WTC11 (cell line): ENCODE data around the gene SERPINB1.

ENCODE experiments used
- CREM ChIP-seq: sonication (generic); formaldehyde crosslinking; IDR thresholded peaks from 2 replicates; pipeline ENCODE4 v1.8.1; 2022; ENCODE audit warnings: mild to moderate bottlenecking, missing genetic modification reagents, moderate library complexity
- TEAD4 ChIP-seq: sonication (generic); formaldehyde crosslinking; IDR thresholded peaks from 2 replicates; pipeline ENCODE4 v1.8.0; 2022; ENCODE audit warnings: mild to moderate bottlenecking, missing genetic modification reagents
- TF ChIP-seq, protein P1 (sequence below): fragments of 200-600 bp; IDR thresholded peaks from 2 replicates; pipeline ENCODE4 v1.8.0; 2022; ENCODE audit warnings: antibody characterized with exemption
- TF ChIP-seq, protein P2 (sequence below): sonication (generic); formaldehyde crosslinking; conservative IDR thresholded peaks from 2 replicates; pipeline ENCODE4 v1.8.1; 2023; ENCODE audit warnings: mild to moderate bottlenecking, low read depth, missing genetic modification reagents, moderate library complexity
- TF ChIP-seq, protein P3 (sequence below): sonication (generic); formaldehyde crosslinking; IDR thresholded peaks from 2 replicates; pipeline ENCODE4 v1.8.1; 2023; ENCODE audit warnings: mild to moderate bottlenecking, moderate library complexity, missing genetic modification reagents
- TF ChIP-seq, protein P4 (sequence below): sonication (generic); formaldehyde crosslinking; conservative IDR thresholded peaks from 2 replicates; pipeline ENCODE4 v1.8.1; 2022; ENCODE audit warnings: mild to moderate bottlenecking, missing genetic modification reagents
- TF ChIP-seq, protein P5 (sequence below): sonication (generic); formaldehyde crosslinking; IDR thresholded peaks from 2 replicates; pipeline ENCODE4 v1.8.1; 2022; ENCODE audit warnings: low read depth, missing genetic modification reagents, borderline replicate concordance

DNA sequence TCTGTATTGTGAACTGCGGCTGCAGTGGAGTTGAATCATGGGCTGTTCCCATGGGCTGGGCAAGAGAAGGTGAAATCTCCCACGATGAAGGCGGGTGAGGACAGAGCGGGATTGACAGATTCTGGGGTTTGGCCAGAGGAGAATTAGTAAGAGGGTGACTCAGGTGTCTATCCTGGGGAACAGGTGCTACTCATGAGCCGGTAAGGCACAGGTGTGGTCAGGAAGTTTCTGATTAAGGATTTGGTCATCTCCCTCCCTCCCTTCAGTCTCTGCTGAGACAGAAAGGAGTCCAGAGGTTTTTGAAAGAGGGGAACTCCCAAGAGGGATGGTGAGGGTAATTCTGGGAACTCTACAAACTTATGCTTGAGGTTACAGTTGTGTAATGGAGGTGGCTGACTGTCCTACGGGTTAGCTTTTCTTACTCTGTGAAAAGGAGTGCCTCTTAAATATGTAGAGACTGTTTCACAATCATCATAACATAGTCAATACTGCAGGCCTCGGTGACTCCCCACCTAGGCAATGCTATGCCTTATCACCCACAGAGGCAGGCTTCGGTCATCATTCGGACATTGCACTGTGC, 31.5 kb downstream of the SERPINB1 start:
- TF ChIP-seq, protein P1, sequence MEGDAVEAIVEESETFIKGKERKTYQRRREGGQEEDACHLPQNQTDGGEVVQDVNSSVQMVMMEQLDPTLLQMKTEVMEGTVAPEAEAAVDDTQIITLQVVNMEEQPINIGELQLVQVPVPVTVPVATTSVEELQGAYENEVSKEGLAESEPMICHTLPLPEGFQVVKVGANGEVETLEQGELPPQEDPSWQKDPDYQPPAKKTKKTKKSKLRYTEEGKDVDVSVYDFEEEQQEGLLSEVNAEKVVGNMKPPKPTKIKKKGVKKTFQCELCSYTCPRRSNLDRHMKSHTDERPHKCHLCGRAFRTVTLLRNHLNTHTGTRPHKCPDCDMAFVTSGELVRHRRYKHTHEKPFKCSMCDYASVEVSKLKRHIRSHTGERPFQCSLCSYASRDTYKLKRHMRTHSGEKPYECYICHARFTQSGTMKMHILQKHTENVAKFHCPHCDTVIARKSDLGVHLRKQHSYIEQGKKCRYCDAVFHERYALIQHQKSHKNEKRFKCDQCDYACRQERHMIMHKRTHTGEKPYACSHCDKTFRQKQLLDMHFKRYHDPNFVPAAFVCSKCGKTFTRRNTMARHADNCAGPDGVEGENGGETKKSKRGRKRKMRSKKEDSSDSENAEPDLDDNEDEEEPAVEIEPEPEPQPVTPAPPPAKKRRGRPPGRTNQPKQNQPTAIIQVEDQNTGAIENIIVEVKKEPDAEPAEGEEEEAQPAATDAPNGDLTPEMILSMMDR = no peak
- TF ChIP-seq, protein P2, sequence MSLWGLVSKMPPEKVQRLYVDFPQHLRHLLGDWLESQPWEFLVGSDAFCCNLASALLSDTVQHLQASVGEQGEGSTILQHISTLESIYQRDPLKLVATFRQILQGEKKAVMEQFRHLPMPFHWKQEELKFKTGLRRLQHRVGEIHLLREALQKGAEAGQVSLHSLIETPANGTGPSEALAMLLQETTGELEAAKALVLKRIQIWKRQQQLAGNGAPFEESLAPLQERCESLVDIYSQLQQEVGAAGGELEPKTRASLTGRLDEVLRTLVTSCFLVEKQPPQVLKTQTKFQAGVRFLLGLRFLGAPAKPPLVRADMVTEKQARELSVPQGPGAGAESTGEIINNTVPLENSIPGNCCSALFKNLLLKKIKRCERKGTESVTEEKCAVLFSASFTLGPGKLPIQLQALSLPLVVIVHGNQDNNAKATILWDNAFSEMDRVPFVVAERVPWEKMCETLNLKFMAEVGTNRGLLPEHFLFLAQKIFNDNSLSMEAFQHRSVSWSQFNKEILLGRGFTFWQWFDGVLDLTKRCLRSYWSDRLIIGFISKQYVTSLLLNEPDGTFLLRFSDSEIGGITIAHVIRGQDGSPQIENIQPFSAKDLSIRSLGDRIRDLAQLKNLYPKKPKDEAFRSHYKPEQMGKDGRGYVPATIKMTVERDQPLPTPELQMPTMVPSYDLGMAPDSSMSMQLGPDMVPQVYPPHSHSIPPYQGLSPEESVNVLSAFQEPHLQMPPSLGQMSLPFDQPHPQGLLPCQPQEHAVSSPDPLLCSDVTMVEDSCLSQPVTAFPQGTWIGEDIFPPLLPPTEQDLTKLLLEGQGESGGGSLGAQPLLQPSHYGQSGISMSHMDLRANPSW (CRISPR knock-in tag) = no peak
- TF ChIP-seq CREM (CRISPR knock-in tag) (no peak), TEAD4 (no peak)
- TF ChIP-seq, protein P3, sequence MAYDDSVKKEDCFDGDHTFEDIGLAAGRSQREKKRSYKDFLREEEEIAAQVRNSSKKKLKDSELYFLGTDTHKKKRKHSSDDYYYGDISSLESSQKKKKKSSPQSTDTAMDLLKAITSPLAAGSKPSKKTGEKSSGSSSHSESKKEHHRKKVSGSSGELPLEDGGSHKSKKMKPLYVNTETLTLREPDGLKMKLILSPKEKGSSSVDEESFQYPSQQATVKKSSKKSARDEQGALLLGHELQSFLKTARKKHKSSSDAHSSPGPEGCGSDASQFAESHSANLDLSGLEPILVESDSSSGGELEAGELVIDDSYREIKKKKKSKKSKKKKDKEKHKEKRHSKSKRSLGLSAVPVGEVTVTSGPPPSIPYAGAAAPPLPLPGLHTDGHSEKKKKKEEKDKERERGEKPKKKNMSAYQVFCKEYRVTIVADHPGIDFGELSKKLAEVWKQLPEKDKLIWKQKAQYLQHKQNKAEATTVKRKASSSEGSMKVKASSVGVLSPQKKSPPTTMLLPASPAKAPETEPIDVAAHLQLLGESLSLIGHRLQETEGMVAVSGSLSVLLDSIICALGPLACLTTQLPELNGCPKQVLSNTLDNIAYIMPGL (CRISPR knock-in tag) = no peak
- TF ChIP-seq, protein P4, sequence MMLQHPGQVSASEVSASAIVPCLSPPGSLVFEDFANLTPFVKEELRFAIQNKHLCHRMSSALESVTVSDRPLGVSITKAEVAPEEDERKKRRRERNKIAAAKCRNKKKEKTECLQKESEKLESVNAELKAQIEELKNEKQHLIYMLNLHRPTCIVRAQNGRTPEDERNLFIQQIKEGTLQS (CRISPR knock-in tag) = no peak
- TF ChIP-seq, protein P5, sequence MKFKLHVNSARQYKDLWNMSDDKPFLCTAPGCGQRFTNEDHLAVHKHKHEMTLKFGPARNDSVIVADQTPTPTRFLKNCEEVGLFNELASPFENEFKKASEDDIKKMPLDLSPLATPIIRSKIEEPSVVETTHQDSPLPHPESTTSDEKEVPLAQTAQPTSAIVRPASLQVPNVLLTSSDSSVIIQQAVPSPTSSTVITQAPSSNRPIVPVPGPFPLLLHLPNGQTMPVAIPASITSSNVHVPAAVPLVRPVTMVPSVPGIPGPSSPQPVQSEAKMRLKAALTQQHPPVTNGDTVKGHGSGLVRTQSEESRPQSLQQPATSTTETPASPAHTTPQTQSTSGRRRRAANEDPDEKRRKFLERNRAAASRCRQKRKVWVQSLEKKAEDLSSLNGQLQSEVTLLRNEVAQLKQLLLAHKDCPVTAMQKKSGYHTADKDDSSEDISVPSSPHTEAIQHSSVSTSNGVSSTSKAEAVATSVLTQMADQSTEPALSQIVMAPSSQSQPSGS = no peak
